Endothelial cell (in vitro differentiated cells): ENCODE results near the gene SEMA7A. TPM values are rescaled to one million over a fixed set of nuclear protein-coding genes. Genes with fewer than 3 reads are reported as not detected.

ENCODE experiments used
- DNase-seq: peaks from one replicate; pipeline ENCODE4 v3.0.0; 2021; ENCODE audit warnings: low spot score
- H3K27ac Mint-ChIP-seq: one replicate; pipeline ENCODE4 v1.8.0; 2021; ENCODE audit warnings: mixed read lengths, inconsistent platforms; ENCODE audit not compliant: unreplicated experiment
- H3K27me3 Mint-ChIP-seq: one replicate; pipeline ENCODE4 v1.8.0; 2021; ENCODE audit warnings: mild to moderate bottlenecking, moderate library complexity, mixed read lengths, inconsistent platforms; ENCODE audit not compliant: unreplicated experiment
- H3K36me3 Mint-ChIP-seq: one replicate; pipeline ENCODE4 v1.8.0; 2021; ENCODE audit warnings: mild to moderate bottlenecking, low read depth, mixed read lengths, inconsistent platforms; ENCODE audit not compliant: unreplicated experiment
- H3K4me1 Mint-ChIP-seq: one replicate; pipeline ENCODE4 v1.8.0; 2021; ENCODE audit warnings: mild to moderate bottlenecking, mixed read lengths, inconsistent platforms; ENCODE audit not compliant: unreplicated experiment
- H3K4me3 Mint-ChIP-seq: one replicate; pipeline ENCODE4 v1.8.0; 2021; ENCODE audit warnings: mild to moderate bottlenecking, mixed read lengths, inconsistent platforms; ENCODE audit not compliant: unreplicated experiment
- H3K9me3 Mint-ChIP-seq: one replicate; pipeline ENCODE4 v1.8.0; 2021; ENCODE audit warnings: mixed read lengths, inconsistent platforms; ENCODE audit not compliant: unreplicated experiment
- total RNA-seq: library from RNA; stranded (reverse); fragmentation: NEBNext Ultra II Directional; extraction: Animal tissue kit (Norgen Biotek cat#: 25700); gene quantifications from one replicate; pipeline ENCODE4 v1.2.1, GENCODE V29; 2021; ENCODE audit not compliant: unreplicated experiment
- TF ChIP-seq, protein P1 (sequence below): fragments of 200-600 bp; sonication (generic); IDR thresholded peaks from one replicate; pipeline ENCODE4 v1.5.0; 2021; ENCODE audit warnings: antibody characterized with exemption; ENCODE audit not compliant: unreplicated experiment

The SEMA7A gene
- total RNA-seq, 1 donor from 2014 or later, result 41.4 TPM

DNA sequence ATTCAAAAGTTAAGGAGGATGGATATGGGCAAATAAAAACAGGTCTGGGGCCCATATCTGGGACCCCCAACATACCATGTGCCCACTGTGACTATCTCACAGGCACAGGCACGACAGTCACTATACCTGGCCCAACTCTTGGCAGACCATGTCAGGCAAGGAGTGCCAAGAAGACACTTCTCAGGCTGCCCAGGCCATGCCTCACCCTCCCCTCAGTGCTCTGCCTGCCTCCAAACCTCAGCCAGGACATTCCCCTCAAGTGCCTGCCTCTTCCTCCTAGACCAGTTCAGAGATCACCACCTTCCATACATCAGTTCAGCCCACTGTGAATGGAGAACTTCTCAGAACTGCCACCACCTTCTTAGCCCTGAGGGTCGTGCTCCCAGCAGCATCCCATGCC is 4.4 kb upstream of the SEMA7A start:
- Mint-ChIP-seq H3K27me3 (peaks cover 9% of the 10 kb centered on the region), H3K27ac (no peak overlapping the region), H3K36me3 (peaks cover 6% of the 10 kb centered on the region), H3K9me3 (no peaks in the 10 kb centered on the region), H3K4me3 (no peak overlapping the region), H3K4me1 (peaks cover 35% of the 10 kb centered on the region)
- TF ChIP-seq, protein P1, sequence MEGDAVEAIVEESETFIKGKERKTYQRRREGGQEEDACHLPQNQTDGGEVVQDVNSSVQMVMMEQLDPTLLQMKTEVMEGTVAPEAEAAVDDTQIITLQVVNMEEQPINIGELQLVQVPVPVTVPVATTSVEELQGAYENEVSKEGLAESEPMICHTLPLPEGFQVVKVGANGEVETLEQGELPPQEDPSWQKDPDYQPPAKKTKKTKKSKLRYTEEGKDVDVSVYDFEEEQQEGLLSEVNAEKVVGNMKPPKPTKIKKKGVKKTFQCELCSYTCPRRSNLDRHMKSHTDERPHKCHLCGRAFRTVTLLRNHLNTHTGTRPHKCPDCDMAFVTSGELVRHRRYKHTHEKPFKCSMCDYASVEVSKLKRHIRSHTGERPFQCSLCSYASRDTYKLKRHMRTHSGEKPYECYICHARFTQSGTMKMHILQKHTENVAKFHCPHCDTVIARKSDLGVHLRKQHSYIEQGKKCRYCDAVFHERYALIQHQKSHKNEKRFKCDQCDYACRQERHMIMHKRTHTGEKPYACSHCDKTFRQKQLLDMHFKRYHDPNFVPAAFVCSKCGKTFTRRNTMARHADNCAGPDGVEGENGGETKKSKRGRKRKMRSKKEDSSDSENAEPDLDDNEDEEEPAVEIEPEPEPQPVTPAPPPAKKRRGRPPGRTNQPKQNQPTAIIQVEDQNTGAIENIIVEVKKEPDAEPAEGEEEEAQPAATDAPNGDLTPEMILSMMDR, result no peak
- no peak for DNase-seq

DNA sequence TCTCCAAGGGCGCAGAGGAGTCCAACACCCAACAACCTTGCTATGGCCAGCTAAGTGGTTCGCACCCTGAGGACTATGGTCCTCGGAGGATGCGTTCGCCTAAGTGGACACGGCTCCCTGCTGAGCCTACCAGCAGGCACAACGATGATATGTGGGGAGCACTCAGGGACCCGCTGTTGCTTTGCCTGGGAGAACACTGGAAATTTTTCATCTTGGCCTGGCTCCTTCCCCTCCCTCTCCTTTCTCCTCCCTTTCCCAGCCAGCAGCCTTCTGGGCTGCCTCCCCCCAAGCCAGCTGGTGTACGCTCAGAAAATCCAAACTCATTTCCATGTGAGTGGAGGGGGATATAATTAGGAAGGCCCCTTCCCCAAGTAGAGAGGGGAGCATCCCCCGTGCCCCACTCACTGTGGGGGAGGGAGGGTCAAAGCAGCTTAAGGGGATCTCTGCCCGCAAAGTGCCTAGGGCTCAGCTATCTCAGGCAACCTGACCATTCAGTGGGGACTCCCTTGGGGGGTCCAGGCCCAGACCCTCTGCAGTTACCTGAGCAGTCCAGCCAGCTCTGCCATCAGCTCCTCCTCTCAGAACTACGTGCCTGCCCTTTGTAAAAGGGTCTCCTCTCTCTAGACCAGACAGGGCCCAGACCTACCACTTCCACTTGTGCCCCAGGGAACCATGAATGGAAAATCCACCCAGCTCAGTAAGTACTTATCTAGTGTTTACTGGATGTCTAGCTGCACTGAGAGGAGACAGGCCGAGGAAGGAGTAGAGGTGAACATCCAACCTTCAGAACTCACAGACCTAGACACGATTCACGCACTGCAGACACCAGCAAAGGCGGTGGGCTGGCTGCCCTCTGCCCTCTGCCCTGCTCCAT is 742 bp upstream of the SEMA7A start:
- Mint-ChIP-seq H3K27me3 (peaks cover 6% of the 10 kb centered on the region), H3K4me3 (peak overlapping the region; percentile 86)
- DNase-seq, result no peak

DNA sequence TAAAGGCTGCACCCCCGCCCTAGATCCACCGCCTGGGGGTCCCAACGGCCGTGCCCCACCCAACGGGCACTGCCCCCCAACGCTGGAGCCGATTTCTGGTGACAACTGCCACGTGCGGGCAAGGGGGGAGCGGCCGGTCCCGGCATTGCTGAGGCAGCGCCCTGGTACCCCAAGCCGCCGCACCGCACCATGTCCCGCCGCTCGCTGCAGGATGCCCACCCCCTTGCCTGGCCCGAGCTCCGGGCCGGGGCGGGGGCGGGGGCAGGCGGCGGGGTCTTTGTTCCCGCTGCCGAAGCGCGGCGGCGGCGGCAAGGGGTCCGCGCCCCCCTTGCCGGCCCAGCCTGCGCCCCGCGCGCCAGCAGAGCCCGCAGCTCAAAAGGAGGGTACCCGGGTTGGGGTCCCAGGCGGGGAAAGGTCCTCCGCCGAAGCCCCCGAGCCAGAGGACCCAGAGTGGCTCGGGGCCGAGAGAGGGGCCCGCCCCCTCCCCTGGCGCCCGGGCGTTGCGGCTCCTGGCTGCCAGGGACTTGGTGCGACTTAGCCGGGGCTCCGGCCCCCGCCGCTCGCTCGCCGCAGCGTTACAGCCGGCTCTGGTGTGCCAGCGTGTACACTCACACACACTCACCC is 678 bp downstream of the SEMA7A start:
- TF ChIP-seq, protein P1, result no peak
- H3K4me1 Mint-ChIP-seq, result peaks cover 50% of the 10 kb centered on the region
- peak overlapping the region; percentile 90 for H3K4me3 Mint-ChIP-seq
- no peak for DNase-seq
- peaks cover 11% of the 10 kb centered on the region for H3K36me3 Mint-ChIP-seq
- peaks cover 8% of the 10 kb centered on the region for H3K27me3 Mint-ChIP-seq
- H3K27ac Mint-ChIP-seq, result no peak overlapping the region
- no peaks in the 10 kb centered on the region for H3K9me3 Mint-ChIP-seq

More for the DNA sequence above, 742 bp upstream of the SEMA7A start:
- Mint-ChIP-seq H3K27ac (no peak overlapping the region), H3K9me3 (no peaks in the 10 kb centered on the region), H3K36me3 (peaks cover 11% of the 10 kb centered on the region), H3K4me1 (peaks cover 41% of the 10 kb centered on the region)
- TF ChIP-seq, protein P1, result no peak

DNA sequence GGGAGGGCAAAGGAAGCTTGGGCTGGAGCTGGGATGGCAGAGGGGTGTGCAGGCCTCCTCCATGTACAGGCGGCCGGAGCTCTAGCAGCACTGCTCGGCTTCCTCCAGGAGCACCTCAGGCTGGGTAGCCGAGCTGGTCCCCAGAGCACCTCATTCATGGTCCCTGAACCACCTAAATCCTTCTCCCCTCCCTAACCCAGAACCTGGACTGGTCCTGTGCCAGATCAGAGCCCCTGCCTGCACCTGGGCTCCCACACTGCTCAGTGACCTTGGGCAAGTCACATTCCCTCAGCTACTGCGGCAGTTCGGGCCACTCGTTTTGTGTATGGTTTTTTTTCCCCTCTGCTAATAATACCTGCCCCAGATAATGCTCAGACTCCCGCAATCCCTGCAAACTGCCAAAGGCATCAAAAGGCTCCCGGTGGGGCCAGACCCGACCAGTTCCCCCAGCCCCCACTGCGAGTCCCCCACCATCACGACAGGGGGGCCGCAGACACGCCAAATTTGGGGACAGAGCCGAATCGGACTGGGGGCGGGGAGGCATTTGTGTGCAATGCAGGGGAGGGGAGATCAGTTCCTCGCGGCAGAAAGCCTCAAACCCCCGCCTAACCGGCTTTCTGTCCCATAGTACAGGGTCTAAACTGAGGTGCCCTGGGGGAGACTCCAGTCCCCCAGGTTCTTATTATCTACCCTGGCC is 1.3 kb downstream of the SEMA7A start:
- peak overlapping the region; percentile 13 for H3K27ac Mint-ChIP-seq
- H3K9me3 Mint-ChIP-seq, result no peaks in the 10 kb centered on the region
- TF ChIP-seq, protein P1, result no peak
- H3K36me3 Mint-ChIP-seq, result peaks cover 11% of the 10 kb centered on the region
- H3K27me3 Mint-ChIP-seq, result peaks cover 6% of the 10 kb centered on the region
- peak overlapping the region; percentile 90 for H3K4me3 Mint-ChIP-seq
- DNase-seq, result no peak
- H3K4me1 Mint-ChIP-seq, result peaks cover 50% of the 10 kb centered on the region
